Measurements from ENCODE around the gene PDZD2.

Gene PDZD2

GRCh38 chr5:31887556-31887955 is 248.6 kb downstream of the PDZD2 start:
- Histone ChIP-seq H3K4me3 (replicated peaks; ENCODE audit: insufficient read depth, low read length) (no peak overlapping the region), H3K27me3 (ENCODE audit: insufficient read depth, poor library complexity, severe bottlenecking) (no peaks in the 10 kb centered on the region), H3K27ac (replicated peaks) (no peak overlapping the region)
- no peak for DNase-seq (ENCODE audit: low read depth in 1 of 2, low spot score in 1 of 2)
- TF ChIP-seq CTCF (IDR thresholded peaks at IDR 0.05; ENCODE audit: insufficient read depth, low read length) = no peak

GRCh38 chr5:31888564-31888963 is 249.6 kb downstream of the PDZD2 start:
- no peaks in the 10 kb centered on the region for H3K27me3 ChIP-seq (ENCODE audit: insufficient read depth, poor library complexity, severe bottlenecking)
- TF ChIP-seq POLR2AphosphoS5 (IDR thresholded peaks at IDR 0.05; ENCODE audit: low read depth) (no peak), GABPA (IDR thresholded peaks at IDR 0.05; ENCODE audit: low read depth) (no peak), SPI1 (IDR thresholded peaks at IDR 0.05; ENCODE audit: borderline replicate concordance, low read depth) (no peak), CTCF (IDR thresholded peaks at IDR 0.05; ENCODE audit: insufficient read depth, low read length) (no peak)
- no peak for DNase-seq (ENCODE audit: low read depth in 1 of 2, low spot score in 1 of 2)
- no peak overlapping the region for H3K4me3 ChIP-seq (replicated peaks; ENCODE audit: insufficient read depth, low read length)
- no peak overlapping the region for H3K27ac ChIP-seq (replicated peaks)

- no peak for DNase-seq (ENCODE audit: low read depth in 1 of 2, low spot score in 1 of 2)
- TF ChIP-seq POLR2AphosphoS5 (IDR thresholded peaks at IDR 0.05; ENCODE audit: low read depth) (no peak), CTCF (IDR thresholded peaks at IDR 0.05; ENCODE audit: insufficient read depth, low read length) (no peak), GABPA (IDR thresholded peaks at IDR 0.05; ENCODE audit: low read depth) (no peak), SPI1 (IDR thresholded peaks at IDR 0.05; ENCODE audit: borderline replicate concordance, low read depth) (no peak), REST (IDR thresholded peaks at IDR 0.05; ENCODE audit: insufficient replicate concordance, low read depth) (no peak)
- no peak overlapping the region for H3K27ac ChIP-seq (replicated peaks)
- H3K4me3 ChIP-seq (replicated peaks; ENCODE audit: insufficient read depth, low read length) = no peak overlapping the region
- H3K27me3 ChIP-seq (ENCODE audit: insufficient read depth, poor library complexity, severe bottlenecking) = no peaks in the 10 kb centered on the region
Observed at GRCh38 chr5:31889001-31889561, 250.2 kb downstream of the PDZD2 start.

GRCh38 chr5:31890046-31890445 is 251.1 kb downstream of the PDZD2 start:
- H3K27me3 ChIP-seq (ENCODE audit: insufficient read depth, poor library complexity, severe bottlenecking) = no peaks in the 10 kb centered on the region
- no peak for DNase-seq (ENCODE audit: low read depth in 1 of 2, low spot score in 1 of 2)
- H3K4me3 ChIP-seq (replicated peaks; ENCODE audit: insufficient read depth, low read length) = no peak overlapping the region
- no peak overlapping the region for H3K27ac ChIP-seq (replicated peaks)
- TF ChIP-seq CTCF (IDR thresholded peaks at IDR 0.05; ENCODE audit: insufficient read depth, low read length) = no peak
- TF ChIP-seq POLR2AphosphoS5 (IDR thresholded peaks at IDR 0.05; ENCODE audit: low read depth) = no peak
- TF ChIP-seq REST (IDR thresholded peaks at IDR 0.05; ENCODE audit: insufficient replicate concordance, low read depth) = no peak
- no peak for TF ChIP-seq SPI1 (IDR thresholded peaks at IDR 0.05; ENCODE audit: borderline replicate concordance, low read depth)
- TF ChIP-seq GABPA (IDR thresholded peaks at IDR 0.05; ENCODE audit: low read depth) = no peak

Measured in HL-60 (cell line).